ENCODE data around the gene DNAH10. TPM values are rescaled to one million over a fixed set of nuclear protein-coding genes. Genes with fewer than 3 reads are reported as not detected.

DNAH10 gene
- total RNA-seq, 6 experiments from 2014 or later: 0.19 to 1.1 (median 0.64) TPM

DNA sequence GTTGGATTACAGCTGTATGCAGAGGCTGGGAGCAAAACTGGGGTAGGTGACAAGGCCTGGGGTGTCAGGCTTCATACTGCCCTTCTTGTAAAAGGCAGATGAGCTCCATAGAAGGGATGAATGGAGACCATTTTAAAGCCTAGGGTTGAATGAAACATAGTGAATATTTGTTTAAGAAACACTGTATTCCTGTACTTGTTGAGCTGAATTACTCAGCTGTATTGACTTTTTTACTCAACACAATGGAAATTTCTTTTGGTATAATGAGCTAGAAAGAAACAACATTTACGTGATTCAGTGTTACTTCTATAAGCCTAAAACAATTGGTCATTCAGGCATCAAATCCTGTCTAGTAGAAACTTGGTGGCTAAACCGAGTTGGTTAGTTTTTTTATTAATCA is 35.9 kb upstream of the DNAH10 start:
- Mint-ChIP-seq H3K27me3 (ENCODE audit: insufficient read depth) (no peaks in the 10 kb centered on the region; the same call in 1 of the 2 replicates), H3K27ac (no peak overlapping the region), H3K9me3 (no peaks in the 10 kb centered on the region), H3K4me1 (ENCODE audit: low read depth) (no peaks in the 10 kb centered on the region), H3K36me3 (ENCODE audit: low read depth) (0 out of 2 replicates have a peak, but pooled peaks cover 8% of the 10 kb centered on the region), H3K4me3 (no peak overlapping the region)
- no peak for TF ChIP-seq CTCF (IDR thresholded peaks at IDR 0.05)
- DNase-seq: no peak

DNA sequence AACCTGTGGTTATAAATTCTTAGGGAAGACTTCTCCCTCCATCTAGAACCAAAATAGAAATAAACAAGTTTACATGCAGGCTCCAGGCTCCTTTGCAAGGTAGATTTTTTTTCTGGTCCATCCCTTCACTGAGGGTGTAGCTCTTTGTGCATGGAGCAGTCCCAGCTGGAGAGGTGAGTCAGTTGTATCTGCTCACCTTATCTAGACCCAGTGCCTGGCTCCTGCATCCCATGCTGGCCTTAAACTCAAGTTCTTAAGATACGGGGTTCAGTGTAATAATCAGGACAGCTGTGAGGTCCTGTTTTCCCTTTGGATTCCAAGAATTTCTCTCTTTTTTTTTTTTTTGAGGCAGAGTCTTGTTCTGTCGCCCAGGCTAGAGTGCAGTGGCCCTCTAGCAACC is 35.1 kb upstream of the DNAH10 start:
- Mint-ChIP-seq H3K4me1 (ENCODE audit: low read depth) (no peaks in the 10 kb centered on the region), H3K36me3 (ENCODE audit: low read depth) (0 out of 2 replicates have a peak, but pooled peaks cover 8% of the 10 kb centered on the region), H3K4me3 (no peak overlapping the region)

GRCh38 chr12:123727878-123728277 is 34.2 kb upstream of the DNAH10 start:
- Mint-ChIP-seq H3K4me3 (no peak overlapping the region), H3K27ac (no peak overlapping the region), H3K9me3 (no peaks in the 10 kb centered on the region), H3K27me3 (ENCODE audit: insufficient read depth) (no peaks in the 10 kb centered on the region; the same call in 1 of the 2 replicates), H3K36me3 (ENCODE audit: low read depth) (0 out of 2 replicates have a peak, but pooled peaks cover 8% of the 10 kb centered on the region), H3K4me1 (ENCODE audit: low read depth) (no peaks in the 10 kb centered on the region)
- TF ChIP-seq CTCF (IDR thresholded peaks at IDR 0.05): no peak
- DNase-seq: no peak

More for the DNA sequence above, 35.1 kb upstream of the DNAH10 start:
- Mint-ChIP-seq H3K9me3 (no peaks in the 10 kb centered on the region), H3K27ac (no peak overlapping the region), H3K27me3 (ENCODE audit: insufficient read depth) (no peaks in the 10 kb centered on the region; the same call in 1 of the 2 replicates)
- DNase-seq: no peak
- no peak for TF ChIP-seq CTCF (IDR thresholded peaks at IDR 0.05)

- Mint-ChIP-seq H3K4me3 (no peak overlapping the region), H3K36me3 (ENCODE audit: low read depth) (peaks cover 19% of the 10 kb centered on the region), H3K27ac (no peak overlapping the region; the same call in 1 of the 2 replicates), H3K4me1 (ENCODE audit: low read depth) (no peaks in the 10 kb centered on the region), H3K27me3 (ENCODE audit: insufficient read depth) (no peaks in the 10 kb centered on the region; the same call in 1 of the 2 replicates), H3K9me3 (no peaks in the 10 kb centered on the region)
- no peak for DNase-seq
- no peak for TF ChIP-seq CTCF (IDR thresholded peaks at IDR 0.05)
These were observed 30.5 kb upstream of the DNAH10 start for GRCh38 chr12:123731596-123731995.

DNA sequence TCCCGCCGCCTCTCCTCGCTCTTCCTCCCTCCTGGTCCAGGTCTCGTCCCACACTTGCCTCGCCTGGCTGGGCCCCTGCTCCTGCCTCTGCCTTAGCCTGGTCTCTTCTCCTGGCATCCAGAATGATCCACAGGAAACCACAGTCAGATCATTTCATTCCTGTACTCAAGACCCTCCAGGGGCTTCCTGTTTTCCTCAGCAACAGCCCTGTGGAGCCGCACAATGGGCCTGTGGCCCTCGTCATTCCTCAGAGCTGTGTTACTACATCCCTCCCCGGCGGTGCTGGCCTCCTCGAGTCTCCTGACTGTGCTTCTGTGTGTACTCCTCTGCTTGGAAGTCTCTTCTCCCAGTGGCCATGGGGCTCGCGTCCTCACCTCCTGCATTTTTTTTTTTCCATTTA is 29.9 kb upstream of the DNAH10 start:
- no peaks in the 10 kb centered on the region for H3K4me1 Mint-ChIP-seq (ENCODE audit: low read depth)
- DNase-seq: no peak
- H3K27me3 Mint-ChIP-seq (ENCODE audit: insufficient read depth): no peaks in the 10 kb centered on the region; the same call in 1 of the 2 replicates
- TF ChIP-seq CTCF (IDR thresholded peaks at IDR 0.05): no peak
- no peak overlapping the region for H3K27ac Mint-ChIP-seq
- H3K4me3 Mint-ChIP-seq: no peak overlapping the region
- no peaks in the 10 kb centered on the region for H3K9me3 Mint-ChIP-seq
- peaks cover 25% of the 10 kb centered on the region for H3K36me3 Mint-ChIP-seq (ENCODE audit: low read depth)

GRCh38 chr12:123733229-123733628 is 28.9 kb upstream of the DNAH10 start:
- Mint-ChIP-seq H3K36me3 (ENCODE audit: low read depth) (peaks cover 25% of the 10 kb centered on the region), H3K4me1 (ENCODE audit: low read depth) (no peaks in the 10 kb centered on the region), H3K27me3 (ENCODE audit: insufficient read depth) (no peaks in the 10 kb centered on the region; the same call in 1 of the 2 replicates), H3K4me3 (no peak overlapping the region), H3K27ac (no peak overlapping the region), H3K9me3 (no peaks in the 10 kb centered on the region)
- no peak for DNase-seq
- no peak for TF ChIP-seq CTCF (IDR thresholded peaks at IDR 0.05)
